ENCODE data around the gene C22orf23. TPM values are rescaled to one million over a fixed set of nuclear protein-coding genes. Genes with fewer than 3 reads are reported as not detected.

C22orf23 gene
- total and polyA plus RNA-seq, 10 of the 15 experiments (the other 5 are each of a cell fraction or from before 2014, with no cell fraction given): 0.04 to 0.38 (median 0.11) TPM; not detected in 5

GRCh38 chr22:37967147-37967546 lies 13.7 kb upstream of the C22orf23 start:
- ChIA-PET RAD21 (ENCODE audit: unreplicated experiment) (no interaction called here), POLR2A (interaction anchor here (0.6 kb wide), 1 partner anchor 19 kb away, joined by 3 read pairs; no protein-coding TSS in a partner anchor), SMC1A (ENCODE audit: uncharacterized antibody, unreplicated experiment) (no interaction called here), CTCF (interaction anchor here (1.8 to 6.1 kb wide), 3 partner anchors 14 to 149 kb away, joined by 4 to 59 read pairs (median 42); partner anchors contain the start of genes C22orf23, MICALL1 and POLR2F)
- FAIRE-seq (no peak), DNase-seq (ENCODE audit: low read depth, low spot score) (no peak), ATAC-seq (no peak)
- H3K27ac ChIP-seq (ENCODE audit: control insufficient read depth, insufficient read depth): no peak overlapping the region
- H3K4me1 ChIP-seq (ENCODE audit: control insufficient read depth, insufficient read depth, low read length): no peaks in the 10 kb centered on the region
- no peaks in the 10 kb centered on the region for H3K27me3 ChIP-seq (replicated peaks in 1 of 2; ENCODE audit: control insufficient read depth in 2 of 2, insufficient read depth in 2 of 2, low read length in 1 of 2)
- intact Hi-C loops (cut with micrococcal nuclease; ENCODE audit: unreplicated experiment): loop anchor here (5.0 kb wide), 1 partner anchor 60 kb away; the partner anchor contains the start of gene MICALL1
- no peak overlapping the region for H3K4me3 ChIP-seq
- H3K79me2 ChIP-seq (ENCODE audit: control insufficient read depth, insufficient read depth, low read length): no peaks in the 10 kb centered on the region
- H3K4me2 ChIP-seq (ENCODE audit: control insufficient read depth, insufficient read depth): no peak overlapping the region
- H4K20me1 ChIP-seq (ENCODE audit: control insufficient read depth, insufficient read depth): no peaks in the 10 kb centered on the region; the same call in 1 of the 2 replicates
- WGBS (ENCODE audit: insufficient coverage, insufficient replicate concordance, low lambda C conversion rate, missing lambda C conversion rate): 82% methylated on average over 1 of the region's 1 CpG
- no peaks in the 10 kb centered on the region for H3K9me3 ChIP-seq (replicated peaks; ENCODE audit: control insufficient read depth, insufficient read depth, low read length)
- H2AFZ ChIP-seq (ENCODE audit: control insufficient read depth, low read depth, low read length): no peak overlapping the region
- in situ Hi-C loops (cut with MboI): no loop called here
- no peak overlapping the region for H3K9ac ChIP-seq (ENCODE audit: control insufficient read depth, insufficient read depth, low read length)
- BruUV-seq (replicated peaks): no TSS peak
- TF ChIP-seq BMI1 (IDR thresholded peaks at IDR 0.05; ENCODE audit: borderline replicate concordance) (no peak), USF1 (IDR thresholded peaks at IDR 0.05; ENCODE audit: borderline replicate concordance, extremely low read length, insufficient read depth, low read depth, low read length) (no peak), MLLT1 (IDR thresholded peaks at IDR 0.05) (no peak), RFX5 (IDR thresholded peaks at IDR 0.05; ENCODE audit: low read depth, low read length) (no peak), EED (IDR thresholded peaks at IDR 0.05; ENCODE audit: low read depth) (no peak), ZNF687 (IDR thresholded peaks at IDR 0.05) (no peak), HDAC6 (IDR thresholded peaks at IDR 0.05; ENCODE audit: unreplicated experiment) (no peak), EP300 (IDR thresholded peaks at IDR 0.05; ENCODE audit: borderline replicate concordance in 1 of 2, control insufficient read depth in 1 of 2, low read depth in 2 of 2, low read length in 2 of 2) (no peak), TAF1 (IDR thresholded peaks at IDR 0.05; ENCODE audit: borderline replicate concordance, low read depth, low read length) (no peak), CEBPB (IDR thresholded peaks at IDR 0.05; ENCODE audit: borderline replicate concordance in 1 of 2, low read depth in 2 of 2, low read length in 2 of 2) (no peak), IKZF2 (IDR thresholded peaks at IDR 0.05) (no peak), SMAD1 (IDR thresholded peaks at IDR 0.05; ENCODE audit: low read depth, partially characterized antibody) (no peak), ATF3 (IDR thresholded peaks at IDR 0.05; ENCODE audit: borderline replicate concordance, extremely low read depth, low read depth, low read length) (no peak), NFYA (IDR thresholded peaks at IDR 0.05; ENCODE audit: borderline replicate concordance, low read depth, low read length) (no peak), KLF5 (IDR thresholded peaks at IDR 0.05; ENCODE audit: partially characterized antibody) (no peak), FOXM1 (IDR thresholded peaks at IDR 0.05; ENCODE audit: low read depth, low read length) (no peak), TBL1XR1 (IDR thresholded peaks at IDR 0.05; ENCODE audit: low read depth, low read length) (no peak)
- peaks cover 18 to 19% of the 10 kb centered on the region in 2 experiments; a peak in 3 of 4 replicates for H3K36me3 ChIP-seq (ENCODE audit: control insufficient read depth in 2 of 2, insufficient read depth in 2 of 2, low read length in 1 of 2)

Data from GM12878 (cell line).